SKM-1 (cell line): ENCODE results near the gene SF3A2.
"Not testable (repeated sequence)": the region's sequence is repeated elsewhere in the genome, so short reads cannot be mapped to it uniquely, and the experiment has no call there.

Experiments used
- DNase-seq: peaks from one replicate; lab custom pipeline; 2025; ENCODE audit not compliant: unreplicated experiment; lab: John Stamatoyannopoulos, UW

Gene SF3A2

DNA sequence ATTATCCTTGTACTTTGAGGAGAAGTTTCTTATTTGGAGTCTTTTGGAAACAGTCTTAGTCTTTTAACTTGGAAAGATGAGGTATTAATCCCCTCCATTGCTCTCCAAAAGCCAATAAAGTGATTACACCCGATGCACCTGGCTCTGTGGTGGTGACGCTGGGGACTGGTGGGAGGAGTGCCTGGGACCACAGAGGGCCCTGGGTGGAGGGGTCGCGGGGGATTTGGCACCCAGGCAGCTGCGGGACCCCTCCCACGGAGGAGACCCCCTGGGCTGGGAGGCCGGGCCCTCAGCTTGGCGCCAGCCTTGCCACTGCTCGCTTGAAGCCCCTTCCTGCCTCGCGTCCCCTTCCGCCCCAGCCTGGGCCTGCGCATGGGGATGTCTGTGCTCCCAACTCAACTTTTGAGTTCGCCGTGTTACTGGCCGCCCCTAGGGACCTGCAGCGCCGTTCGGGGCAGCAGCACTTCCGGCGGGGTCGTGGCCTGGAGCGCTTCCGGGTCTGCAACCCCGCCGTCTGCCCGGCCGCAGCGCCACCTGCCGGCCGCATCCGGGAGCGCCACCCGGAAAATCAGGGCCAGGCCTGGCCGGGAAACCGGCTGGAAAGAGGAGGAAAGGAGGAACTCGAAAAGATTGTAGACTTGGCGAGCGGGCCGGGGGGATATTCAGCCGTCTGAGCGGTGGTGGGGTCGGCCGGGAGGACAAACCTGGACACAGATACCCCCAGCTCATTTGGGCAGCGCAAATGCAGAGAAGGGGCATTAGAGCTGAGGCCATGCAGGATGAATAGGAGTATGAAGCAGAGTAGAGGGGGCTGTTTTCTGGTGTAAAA, 36.9 kb downstream of the SF3A2 start:
- DNase-seq, result peak; percentile 62

- DNase-seq, result no peak
Measured at GRCh38 chr19:2274185-2274711, 37.6 kb downstream of the SF3A2 start.

- no peak for DNase-seq
Measured at GRCh38 chr19:2274931-2275535, 38.4 kb downstream of the SF3A2 start.

- no peak for DNase-seq
Measured at GRCh38 chr19:2275588-2276428, 39.2 kb downstream of the SF3A2 start.

GRCh38 chr19:2276429-2276986, 39.9 kb downstream of the SF3A2 start:
- no peak for DNase-seq

- DNase-seq, result no peak
Measured at GRCh38 chr19:2277138-2277537, 40.5 kb downstream of the SF3A2 start.

DNA sequence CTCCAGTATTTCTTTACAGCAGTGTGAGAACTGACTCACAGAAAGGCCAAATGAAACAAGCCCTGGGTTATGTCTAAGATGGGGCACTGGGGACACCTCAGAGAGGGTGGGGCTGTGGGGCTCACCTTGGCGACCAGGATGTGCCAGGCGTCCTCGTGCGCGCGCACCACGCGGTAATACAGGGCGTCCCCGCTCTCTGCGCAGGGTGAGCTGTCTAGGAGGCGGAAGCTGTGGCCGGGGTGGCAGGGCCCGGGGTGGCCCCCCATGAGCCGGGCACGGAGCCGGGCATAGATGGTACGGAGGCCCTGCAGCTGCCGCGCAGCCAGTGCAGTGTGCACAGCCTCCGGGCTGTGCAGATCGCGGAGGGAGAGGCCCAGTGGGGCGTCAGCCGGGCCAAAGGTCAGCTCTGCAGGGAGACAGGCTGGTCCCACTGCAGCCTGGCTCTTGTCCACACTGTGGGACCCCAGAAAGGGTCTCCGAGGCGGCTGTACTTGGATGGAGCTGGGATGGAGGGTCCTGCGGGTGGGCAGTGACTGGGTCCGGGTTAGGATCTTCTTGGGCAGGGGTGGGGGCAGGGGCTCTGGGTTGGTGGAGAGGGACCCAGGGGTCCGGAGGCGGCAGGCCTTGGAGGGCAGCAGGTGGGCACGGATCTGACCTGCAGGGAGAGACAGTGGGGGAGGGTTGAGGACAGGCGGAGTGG, 42.0 kb downstream of the SF3A2 start:
- DNase-seq, result no peak

DNA sequence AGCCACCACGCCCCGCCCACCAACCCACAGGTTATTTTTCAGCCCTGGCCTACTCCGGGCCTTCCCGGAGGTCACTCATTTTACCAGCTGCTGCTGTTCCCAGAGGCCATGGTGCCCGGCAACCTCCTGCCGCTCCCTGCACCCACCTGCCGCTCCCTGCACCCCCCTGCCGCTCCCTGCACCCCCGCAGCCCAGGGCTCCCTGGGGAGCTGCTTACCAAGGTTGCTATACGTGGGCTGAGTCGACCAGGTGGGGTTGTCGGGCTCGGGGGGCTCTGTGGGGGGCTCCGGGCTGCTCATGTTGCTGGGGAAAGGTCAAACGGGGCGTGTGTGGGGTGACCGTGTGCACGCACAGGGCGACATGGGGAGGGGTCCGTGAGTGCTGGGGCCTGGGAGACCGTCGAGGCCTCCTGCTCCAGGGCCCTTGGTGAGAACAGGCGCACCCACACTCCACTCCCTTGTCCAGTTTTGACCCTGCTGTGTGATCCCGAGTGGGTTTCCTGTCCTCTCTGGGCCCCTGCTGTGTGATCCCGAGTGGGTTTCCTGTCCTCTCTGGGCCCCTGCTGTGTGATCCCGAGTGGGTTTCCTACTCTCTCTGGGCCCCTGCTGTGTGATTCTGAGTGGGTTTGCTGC, 44.1 kb downstream of the SF3A2 start:
- DNase-seq, result no peak

DNA sequence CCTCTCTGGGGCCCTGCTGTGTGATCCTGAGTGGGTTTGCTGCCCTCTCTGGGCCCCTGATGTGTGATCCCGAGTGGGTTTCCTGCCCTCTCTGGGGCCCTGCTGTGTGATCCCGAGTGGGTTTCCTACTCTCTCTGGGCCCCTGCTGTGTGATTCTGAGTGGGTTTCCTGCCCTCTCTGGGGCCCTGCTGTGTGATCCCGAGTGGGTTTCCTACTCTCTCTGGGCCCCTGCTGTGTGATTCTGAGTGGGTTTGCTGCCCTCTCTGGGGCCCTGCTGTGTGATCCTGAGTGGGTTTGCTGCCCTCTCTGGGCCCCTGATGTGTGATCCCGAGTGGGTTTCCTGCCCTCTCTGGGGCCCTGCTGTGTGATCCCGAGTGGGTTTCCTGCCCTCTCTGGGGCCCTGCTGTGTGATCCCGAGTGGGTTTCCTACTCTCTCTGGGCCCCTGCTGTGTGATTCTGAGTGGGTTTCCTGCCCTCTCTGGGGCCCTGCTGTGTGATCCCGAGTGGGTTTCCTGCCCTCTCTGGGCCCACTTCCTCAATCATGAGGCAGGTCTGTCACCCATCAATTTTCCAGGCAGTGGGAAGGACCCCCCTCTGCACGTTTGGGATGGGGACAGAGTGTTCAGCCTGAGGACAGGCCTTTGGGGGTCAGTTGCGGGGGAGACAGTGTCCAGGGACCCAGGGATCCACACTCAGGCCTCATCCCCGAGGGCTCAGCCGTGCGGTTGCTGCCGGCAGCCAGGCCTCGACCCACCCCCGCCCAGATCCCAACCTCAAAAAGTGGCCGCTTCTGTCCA, 44.8 kb downstream of the SF3A2 start:
- DNase-seq, result not testable (repeated sequence)

DNA sequence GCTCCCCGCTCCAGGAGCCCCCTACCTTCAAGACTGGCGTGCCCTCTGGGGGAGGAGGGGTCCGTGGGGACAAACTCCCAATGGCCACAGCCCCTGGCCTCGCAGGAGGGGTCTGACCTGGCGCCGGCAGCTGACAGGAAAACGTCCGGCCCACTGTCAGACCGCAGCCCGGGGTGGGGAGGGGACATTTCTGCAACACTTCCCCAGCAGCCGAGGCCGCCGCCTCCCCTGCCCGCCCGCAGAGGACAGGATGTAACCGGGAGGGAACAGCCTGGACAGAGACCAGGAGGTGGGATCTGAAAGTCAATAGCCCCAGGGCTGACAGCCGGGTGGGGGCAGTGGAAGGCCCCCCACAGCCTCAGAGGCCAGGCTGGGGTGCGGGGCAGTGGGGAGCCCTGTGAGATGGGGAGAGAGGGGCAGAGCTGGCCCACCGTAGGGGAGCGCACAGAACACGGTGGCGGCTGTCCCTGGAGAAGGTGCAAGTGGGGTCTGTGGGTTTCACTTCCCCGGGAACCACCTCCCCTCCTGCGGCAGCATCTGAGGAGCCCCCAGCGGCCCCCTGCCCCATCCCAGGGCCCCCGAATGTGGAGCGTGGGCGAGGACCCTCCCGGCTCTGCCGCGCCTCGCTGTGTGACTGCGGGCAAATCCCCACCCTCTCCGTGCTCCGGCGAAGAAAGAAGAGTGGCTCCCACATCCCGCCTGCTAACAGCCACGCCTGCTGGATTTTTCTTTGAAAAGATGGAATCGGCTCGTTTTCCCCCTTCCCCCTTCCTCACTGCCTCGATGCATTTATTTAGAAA, 45.6 kb downstream of the SF3A2 start, which contains the start of gene PEAK3:
TSS of gene PEAK3 (minus strand) at position 114 of the 800 bp plus-strand sequence. CDS start 1,244 bp downstream, outside the sequence.
- no peak for DNase-seq

DNA sequence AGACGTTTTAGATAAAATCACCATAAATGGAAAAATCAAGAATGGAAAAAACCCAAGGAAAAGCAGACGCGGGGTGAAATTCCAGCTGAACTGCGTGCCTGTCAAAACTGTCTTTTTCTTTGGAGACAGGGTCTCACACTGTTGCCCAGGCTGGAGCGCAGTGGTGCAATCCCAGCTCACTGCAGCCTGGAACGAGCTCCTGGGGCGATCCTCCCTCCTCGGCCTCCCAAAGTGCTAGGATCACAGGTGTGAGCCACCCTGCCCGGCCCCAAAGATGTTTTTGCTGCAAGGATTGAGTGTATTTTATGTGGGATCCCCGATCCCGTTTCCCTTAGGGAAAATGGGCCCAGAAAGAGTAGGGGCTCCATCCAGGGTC, 46.2 kb downstream of the SF3A2 start:
- no peak for DNase-seq

DNA sequence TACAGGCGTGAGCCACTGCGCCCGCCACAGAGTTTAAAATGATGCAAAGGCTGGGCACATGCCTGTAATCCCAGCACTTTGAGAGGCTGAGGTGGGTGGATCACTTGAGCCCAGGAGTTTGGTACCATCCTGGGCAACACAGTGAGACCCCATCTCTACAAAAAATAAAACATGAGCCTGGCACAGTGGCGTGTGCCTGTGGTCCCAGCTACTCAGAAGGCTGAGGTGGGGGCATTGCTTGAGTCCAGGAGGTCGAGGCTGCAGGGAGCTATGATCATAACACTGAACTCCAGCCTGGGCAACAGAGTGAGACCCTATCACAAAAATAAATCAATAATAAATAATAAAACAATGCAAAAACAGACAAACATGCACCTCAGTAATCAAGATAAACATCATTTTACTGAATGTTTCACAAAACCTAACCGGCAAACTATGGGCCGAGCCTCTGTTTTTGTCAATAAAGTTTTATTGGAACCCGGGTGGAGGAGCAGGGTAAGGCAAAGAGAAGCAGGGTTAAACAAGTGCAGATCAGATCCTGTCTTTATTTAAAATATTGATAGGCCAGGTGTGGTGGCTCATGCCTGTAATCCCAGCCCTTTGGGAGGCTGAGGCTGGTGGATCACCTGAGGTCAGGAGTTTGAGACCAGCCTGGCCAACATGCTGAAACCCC, 47.3 kb downstream of the SF3A2 start:
- DNase-seq, result no peak

DNA sequence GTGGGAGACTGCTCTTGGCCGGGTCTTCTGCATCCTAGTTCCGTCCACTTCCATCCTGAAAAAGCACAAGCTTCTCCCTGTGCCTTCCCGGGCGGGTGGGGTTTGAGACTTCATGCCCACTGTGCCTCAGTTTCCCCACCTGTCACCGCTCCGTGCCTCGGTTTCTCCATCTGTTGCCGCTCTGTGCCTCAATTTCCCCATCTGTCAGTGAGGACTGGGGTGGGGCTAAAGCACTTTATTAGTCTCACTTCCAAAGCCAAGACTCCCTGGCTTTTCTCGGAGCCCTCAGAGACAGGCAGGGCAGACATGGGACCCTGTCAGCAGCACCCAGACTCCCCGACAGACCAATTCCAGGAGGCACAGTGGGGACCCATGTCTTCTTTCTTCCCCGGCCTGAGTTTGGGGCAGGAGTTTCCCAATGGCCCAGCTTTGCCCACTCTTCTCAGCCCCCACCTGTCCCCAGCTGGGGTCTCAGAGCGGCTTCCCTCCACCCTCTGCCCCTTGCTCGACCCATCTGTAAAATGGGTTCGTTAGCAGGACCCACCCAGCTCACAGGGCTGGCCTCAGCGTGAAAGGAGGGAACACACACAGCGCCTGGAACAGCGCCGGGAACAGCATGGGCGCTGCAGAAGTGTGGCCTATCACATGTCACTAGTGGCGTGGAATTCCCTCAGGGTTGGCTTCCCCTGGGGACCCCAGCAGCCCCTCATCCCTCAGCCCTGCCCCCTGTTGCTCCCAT, 49.9 kb downstream of the SF3A2 start:
- DNase-seq, result no peak

DNA sequence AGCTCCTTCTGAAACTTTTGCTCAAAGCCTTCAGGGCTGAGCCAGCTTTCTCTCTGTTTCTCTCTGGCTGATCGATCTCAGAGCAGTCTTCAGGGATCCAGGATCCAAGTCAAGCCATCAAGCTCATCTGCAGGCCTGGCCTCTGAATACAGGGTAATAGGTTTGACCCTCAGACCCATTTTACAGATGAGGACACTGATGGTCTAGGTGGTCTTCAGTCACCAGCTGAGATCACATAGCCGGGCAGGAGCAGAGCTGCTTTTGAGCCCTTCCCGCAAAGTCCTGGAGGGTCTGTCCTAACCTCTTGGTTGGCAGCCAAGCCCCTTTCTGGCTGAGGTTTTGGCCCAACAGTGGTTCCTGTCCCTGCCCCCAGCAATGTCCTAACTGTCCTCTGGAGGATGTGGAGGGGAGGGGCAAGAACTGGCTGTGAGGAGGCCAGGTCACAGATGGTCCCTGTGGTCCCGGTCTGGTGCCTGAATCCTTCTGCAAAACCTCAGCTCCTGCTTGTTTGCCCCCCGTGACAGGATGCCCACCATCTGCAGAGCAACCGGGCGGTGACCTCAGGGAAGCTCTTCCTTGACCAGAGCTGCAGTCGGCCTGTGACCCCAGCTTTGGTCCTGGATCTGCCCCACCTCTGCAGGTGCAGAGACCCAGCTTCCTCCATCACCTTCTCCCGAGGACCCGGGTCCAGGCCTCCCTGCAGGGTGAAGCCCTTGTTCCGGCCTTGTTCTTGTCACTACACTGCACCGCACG, 51.1 kb downstream of the SF3A2 start:
- no peak for DNase-seq

GRCh38 chr19:2288338-2288817, 51.8 kb downstream of the SF3A2 start:
- DNase-seq, result peak; percentile 65
